ENCODE results near the gene PRKCE. TPM values are rescaled to one million over a fixed set of nuclear protein-coding genes. Genes with fewer than 3 reads are reported as not detected.

Gene PRKCE
- total and polyA plus RNA-seq, 2 donors: 3.2 to 3.3 TPM

- WGBS: 96% methylated on average over 7 of the region's 7 CpGs
- no peaks in the 10 kb centered on the region for H3K9me3 ChIP-seq (ENCODE audit: control insufficient read depth in 2 of 2, insufficient read depth in 1 of 2, low read length in 1 of 2)
- no peak overlapping the region for H3K4me3 ChIP-seq (ENCODE audit: low read length in 2 of 2)
- no peak for DNase-seq (ENCODE audit: low read depth in 6 of 9, low spot score in 9 of 9)
- no peaks in the 10 kb centered on the region for H3K4me1 ChIP-seq (ENCODE audit: control insufficient read depth in 2 of 2, insufficient read depth in 2 of 2, low read length in 2 of 2)
- no peak overlapping the region for H3K27ac ChIP-seq (ENCODE audit: low read depth in 1 of 2, low read length in 1 of 2)
- no peaks in the 10 kb centered on the region for H3K36me3 ChIP-seq (ENCODE audit: control insufficient read depth in 2 of 2, insufficient read depth in 2 of 2, low read length in 1 of 2)
- no peaks in the 10 kb centered on the region for H3K27me3 ChIP-seq (ENCODE audit: control insufficient read depth in 2 of 2, insufficient read depth in 1 of 2, low read length in 1 of 2)
These were observed 389.2 kb downstream of the PRKCE start for GRCh38 chr2:46040563-46041155.

GRCh38 chr2:46041434-46041833 is 390.0 kb downstream of the PRKCE start:
- no peaks in the 10 kb centered on the region for H3K9me3 ChIP-seq (ENCODE audit: control insufficient read depth in 2 of 2, insufficient read depth in 1 of 2, low read length in 1 of 2)
- 98% methylated on average over 2 of the region's 2 CpGs for WGBS
- no peaks in the 10 kb centered on the region for H3K27me3 ChIP-seq (ENCODE audit: control insufficient read depth in 2 of 2, insufficient read depth in 1 of 2, low read length in 1 of 2)
- H3K4me1 ChIP-seq (ENCODE audit: control insufficient read depth in 2 of 2, insufficient read depth in 2 of 2, low read length in 2 of 2): no peaks in the 10 kb centered on the region
- H3K27ac ChIP-seq (ENCODE audit: low read depth in 1 of 2, low read length in 1 of 2): no peak overlapping the region
- DNase-seq (ENCODE audit: low read depth in 6 of 9, low spot score in 9 of 9): no peak
- no peaks in the 10 kb centered on the region for H3K36me3 ChIP-seq (ENCODE audit: control insufficient read depth in 2 of 2, insufficient read depth in 2 of 2, low read length in 1 of 2)
- no peak overlapping the region for H3K4me3 ChIP-seq (ENCODE audit: low read length in 2 of 2)

- no peaks in the 10 kb centered on the region for H3K36me3 ChIP-seq (ENCODE audit: control insufficient read depth in 2 of 2, insufficient read depth in 2 of 2, low read length in 1 of 2)
- no peaks in the 10 kb centered on the region for H3K9me3 ChIP-seq (ENCODE audit: control insufficient read depth in 2 of 2, insufficient read depth in 1 of 2, low read length in 1 of 2)
- H3K4me1 ChIP-seq (ENCODE audit: control insufficient read depth in 2 of 2, insufficient read depth in 2 of 2, low read length in 2 of 2): no peaks in the 10 kb centered on the region
- H3K27me3 ChIP-seq (ENCODE audit: control insufficient read depth in 2 of 2, insufficient read depth in 1 of 2, low read length in 1 of 2): no peaks in the 10 kb centered on the region
- WGBS: 99% methylated on average over 4 of the region's 4 CpGs
- no peak overlapping the region for H3K4me3 ChIP-seq (ENCODE audit: low read length in 2 of 2)
- DNase-seq (ENCODE audit: low read depth in 6 of 9, low spot score in 9 of 9): no peak
- no peak overlapping the region for H3K27ac ChIP-seq (ENCODE audit: low read depth in 1 of 2, low read length in 1 of 2)
These were observed 390.7 kb downstream of the PRKCE start for GRCh38 chr2:46042207-46042637.

DNA sequence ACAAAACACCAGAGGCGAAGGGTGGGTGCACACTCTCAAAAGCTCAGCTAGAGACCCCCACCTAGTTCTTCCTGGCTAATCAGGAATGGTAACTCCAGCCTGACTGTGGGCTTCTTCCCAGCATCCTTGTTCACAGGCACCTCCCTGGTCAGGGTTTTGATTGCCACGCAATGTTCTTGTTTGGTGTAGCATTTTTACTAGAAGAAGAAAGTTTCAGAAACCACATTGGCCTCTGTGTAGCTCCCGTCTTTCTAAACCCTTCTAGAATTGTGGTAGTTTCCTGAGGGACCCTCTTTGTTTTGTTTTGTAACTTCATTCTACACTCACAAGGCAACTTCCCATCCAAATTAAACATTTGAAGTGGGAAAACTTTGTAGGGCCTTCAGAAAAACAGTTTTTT is 391.2 kb downstream of the PRKCE start:
- 95% methylated on average over 3 of the region's 3 CpGs for WGBS

GRCh38 chr2:46045888-46046287 is 394.4 kb downstream of the PRKCE start:
- DNase-seq (ENCODE audit: low read depth in 6 of 9, low spot score in 9 of 9): peak in 1 of 9 donors; percentile 4
- Histone ChIP-seq H3K4me3 (ENCODE audit: low read length in 2 of 2) (no peak overlapping the region), H3K27me3 (ENCODE audit: control insufficient read depth in 2 of 2, insufficient read depth in 1 of 2, low read length in 1 of 2) (no peaks in the 10 kb centered on the region), H3K4me1 (ENCODE audit: control insufficient read depth in 2 of 2, insufficient read depth in 2 of 2, low read length in 2 of 2) (peaks cover 0 to 3% of the 10 kb centered on the region in 2 donors), H3K36me3 (ENCODE audit: control insufficient read depth in 2 of 2, insufficient read depth in 2 of 2, low read length in 1 of 2) (no peaks in the 10 kb centered on the region), H3K27ac (ENCODE audit: low read depth in 1 of 2, low read length in 1 of 2) (no peak overlapping the region), H3K9me3 (ENCODE audit: control insufficient read depth in 2 of 2, insufficient read depth in 1 of 2, low read length in 1 of 2) (no peaks in the 10 kb centered on the region)

More for the DNA sequence above, 391.2 kb downstream of the PRKCE start:
- DNase-seq (ENCODE audit: low read depth in 6 of 9, low spot score in 9 of 9): no peak
- Histone ChIP-seq H3K9me3 (ENCODE audit: control insufficient read depth in 2 of 2, insufficient read depth in 1 of 2, low read length in 1 of 2) (no peaks in the 10 kb centered on the region), H3K27me3 (ENCODE audit: control insufficient read depth in 2 of 2, insufficient read depth in 1 of 2, low read length in 1 of 2) (no peaks in the 10 kb centered on the region), H3K4me1 (ENCODE audit: control insufficient read depth in 2 of 2, insufficient read depth in 2 of 2, low read length in 2 of 2) (no peaks in the 10 kb centered on the region), H3K36me3 (ENCODE audit: control insufficient read depth in 2 of 2, insufficient read depth in 2 of 2, low read length in 1 of 2) (no peaks in the 10 kb centered on the region), H3K27ac (ENCODE audit: low read depth in 1 of 2, low read length in 1 of 2) (no peak overlapping the region), H3K4me3 (ENCODE audit: low read length in 2 of 2) (no peak overlapping the region)

DNA sequence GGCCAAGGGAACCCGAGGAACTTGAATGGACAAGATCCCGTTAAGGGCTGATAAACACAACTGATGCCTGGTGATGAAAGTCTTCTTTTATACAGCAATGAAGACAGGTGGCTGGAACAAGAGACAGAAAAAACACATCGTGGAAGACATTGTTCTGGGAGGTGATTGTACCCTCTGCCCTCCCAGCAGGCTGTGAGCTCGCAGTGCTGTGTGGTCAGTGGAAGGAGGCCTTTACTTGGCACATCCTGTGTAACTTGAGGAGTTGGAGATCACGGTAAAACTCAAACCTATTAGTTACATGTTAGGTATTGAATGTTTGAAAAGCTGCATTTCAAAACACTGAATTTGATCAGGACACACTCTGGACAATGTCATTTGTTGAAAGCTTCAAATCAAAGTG is 395.8 kb downstream of the PRKCE start:
- H3K36me3 ChIP-seq (ENCODE audit: control insufficient read depth in 2 of 2, insufficient read depth in 2 of 2, low read length in 1 of 2): no peaks in the 10 kb centered on the region
- H3K4me3 ChIP-seq (ENCODE audit: low read length in 2 of 2): no peak overlapping the region
- H3K9me3 ChIP-seq (ENCODE audit: control insufficient read depth in 2 of 2, insufficient read depth in 1 of 2, low read length in 1 of 2): no peaks in the 10 kb centered on the region
- peaks cover 0 to 3% of the 10 kb centered on the region in 2 donors for H3K4me1 ChIP-seq (ENCODE audit: control insufficient read depth in 2 of 2, insufficient read depth in 2 of 2, low read length in 2 of 2)
- no peak for DNase-seq (ENCODE audit: low read depth in 6 of 9, low spot score in 9 of 9)
- WGBS: 73% methylated on average over 5 of the region's 5 CpGs
- no peaks in the 10 kb centered on the region for H3K27me3 ChIP-seq (ENCODE audit: control insufficient read depth in 2 of 2, insufficient read depth in 1 of 2, low read length in 1 of 2)
- H3K27ac ChIP-seq (ENCODE audit: low read depth in 1 of 2, low read length in 1 of 2): no peak overlapping the region

DNA sequence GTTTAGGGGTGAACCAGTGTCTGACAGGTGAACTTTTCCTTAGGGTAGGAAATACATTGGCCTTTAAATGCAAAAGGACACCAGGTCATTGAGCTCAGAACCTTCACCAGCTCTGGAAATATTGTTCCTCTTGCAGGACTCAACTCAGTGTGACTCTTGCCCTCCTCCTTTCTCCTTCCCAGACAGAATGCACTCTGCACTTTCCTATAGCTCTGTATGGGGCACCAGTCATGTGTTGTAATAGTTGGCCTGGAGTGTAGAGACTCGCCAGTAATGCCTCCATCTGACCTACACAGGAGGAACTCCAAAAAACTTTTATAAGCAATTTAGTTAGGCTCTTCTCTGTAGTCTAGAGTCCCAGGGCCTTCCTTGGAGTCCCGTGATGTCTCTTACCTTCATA is 397.2 kb downstream of the PRKCE start:
- Histone ChIP-seq H3K4me3 (ENCODE audit: low read length in 2 of 2) (no peak overlapping the region), H3K27me3 (ENCODE audit: control insufficient read depth in 2 of 2, insufficient read depth in 1 of 2, low read length in 1 of 2) (no peaks in the 10 kb centered on the region), H3K9me3 (ENCODE audit: control insufficient read depth in 2 of 2, insufficient read depth in 1 of 2, low read length in 1 of 2) (no peaks in the 10 kb centered on the region), H3K4me1 (ENCODE audit: control insufficient read depth in 2 of 2, insufficient read depth in 2 of 2, low read length in 2 of 2) (peaks cover 0 to 3% of the 10 kb centered on the region in 2 donors), H3K36me3 (ENCODE audit: control insufficient read depth in 2 of 2, insufficient read depth in 2 of 2, low read length in 1 of 2) (no peaks in the 10 kb centered on the region), H3K27ac (ENCODE audit: low read depth in 1 of 2, low read length in 1 of 2) (no peak overlapping the region)
- WGBS: 98% methylated on average over 2 of the region's 2 CpGs
- DNase-seq (ENCODE audit: low read depth in 6 of 9, low spot score in 9 of 9): no peak

DNA sequence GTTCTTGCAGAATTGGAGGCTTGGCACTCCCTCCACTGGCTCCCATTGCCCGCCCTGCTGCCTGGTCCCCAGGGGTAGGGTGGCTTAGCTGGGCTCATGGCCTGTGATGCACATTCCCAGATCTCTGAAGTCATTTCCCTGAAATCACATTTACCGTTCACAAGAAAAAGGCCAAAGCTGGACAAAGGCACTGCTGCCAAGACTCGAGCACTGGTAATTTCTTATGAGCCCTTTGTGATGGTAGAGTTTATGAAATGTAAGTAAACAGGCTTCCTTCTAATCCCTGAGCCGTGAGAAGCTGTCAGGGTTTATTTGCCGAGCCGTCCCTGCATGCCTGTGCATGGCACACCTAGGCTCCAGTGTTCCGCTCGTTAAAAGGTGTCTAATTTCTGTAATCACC is 398.6 kb downstream of the PRKCE start:
- no peaks in the 10 kb centered on the region for H3K36me3 ChIP-seq (ENCODE audit: control insufficient read depth in 2 of 2, insufficient read depth in 2 of 2, low read length in 1 of 2)
- no peak for DNase-seq (ENCODE audit: low read depth in 6 of 9, low spot score in 9 of 9)
- H3K27me3 ChIP-seq (ENCODE audit: control insufficient read depth in 2 of 2, insufficient read depth in 1 of 2, low read length in 1 of 2): no peaks in the 10 kb centered on the region
- H3K4me1 ChIP-seq (ENCODE audit: control insufficient read depth in 2 of 2, insufficient read depth in 2 of 2, low read length in 2 of 2): peaks cover 0 to 3% of the 10 kb centered on the region in 2 donors
- WGBS: 95% methylated on average over 8 of the region's 8 CpGs
- no peak overlapping the region for H3K4me3 ChIP-seq (ENCODE audit: low read length in 2 of 2)
- no peaks in the 10 kb centered on the region for H3K9me3 ChIP-seq (ENCODE audit: control insufficient read depth in 2 of 2, insufficient read depth in 1 of 2, low read length in 1 of 2)
- H3K27ac ChIP-seq (ENCODE audit: low read depth in 1 of 2, low read length in 1 of 2): no peak overlapping the region

DNA sequence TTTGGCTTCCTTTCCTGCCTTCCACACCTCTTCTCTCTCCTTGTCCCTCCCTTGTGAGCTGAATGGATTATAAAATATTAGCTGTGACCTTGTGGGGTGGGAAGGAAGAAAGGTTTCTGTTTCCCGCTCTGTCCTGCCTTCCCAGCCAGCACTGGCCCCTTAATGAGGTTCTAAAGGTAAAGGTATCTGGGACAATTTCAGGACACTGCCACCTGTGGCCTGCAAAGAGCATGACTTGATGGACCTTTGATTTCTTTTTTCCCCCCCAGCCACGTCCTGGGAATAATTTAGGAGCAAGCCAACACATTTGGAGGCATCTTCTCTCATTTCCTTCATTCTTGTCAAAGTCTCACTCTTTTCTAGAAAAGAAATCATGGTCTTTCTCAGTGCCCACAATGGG is 399.0 kb downstream of the PRKCE start:
- H3K4me1 ChIP-seq (ENCODE audit: control insufficient read depth in 2 of 2, insufficient read depth in 2 of 2, low read length in 2 of 2): peaks cover 0 to 3% of the 10 kb centered on the region in 2 donors
- no peak for DNase-seq (ENCODE audit: low read depth in 6 of 9, low spot score in 9 of 9)
- no peak overlapping the region for H3K4me3 ChIP-seq (ENCODE audit: low read length in 2 of 2)
- H3K9me3 ChIP-seq (ENCODE audit: control insufficient read depth in 2 of 2, insufficient read depth in 1 of 2, low read length in 1 of 2): no peaks in the 10 kb centered on the region
- WGBS: 95% methylated on average over 2 of the region's 2 CpGs
- H3K36me3 ChIP-seq (ENCODE audit: control insufficient read depth in 2 of 2, insufficient read depth in 2 of 2, low read length in 1 of 2): no peaks in the 10 kb centered on the region
- no peak overlapping the region for H3K27ac ChIP-seq (ENCODE audit: low read depth in 1 of 2, low read length in 1 of 2)
- no peaks in the 10 kb centered on the region for H3K27me3 ChIP-seq (ENCODE audit: control insufficient read depth in 2 of 2, insufficient read depth in 1 of 2, low read length in 1 of 2)
